Omental fat pad (tissue), 4 donors: ENCODE data around the gene SV2B. TPM values are rescaled to one million over a fixed set of nuclear protein-coding genes. Genes with fewer than 3 reads are reported as not detected.

Experiments
- ATAC-seq: fragments of 150-250 bp; one replicate; pipeline ENCODE4 v1.9.1; 2016; ENCODE audit warnings: mild to moderate bottlenecking, moderate library complexity; ENCODE audit not compliant: low FRiP score
- DNase-seq: peaks from one replicate; pipeline ENCODE4 v3.0.0-alpha.2; 2019; ENCODE audit warnings: low spot score
- CTCF ChIP-seq, 3 donors: fragments of 450-650 bp; IDR thresholded peaks; one replicate each; pipeline ENCODE4 v1.5.1; 2016 to 2017; ENCODE audit warnings: antibody characterized with exemption in 3 of 3, mild to moderate bottlenecking in 3 of 3, moderate library complexity in 2 of 3
- total RNA-seq, 4 donors: library from RNA; depleted of rRNA; stranded (reverse); fragments of >200 nt; gene quantifications; one replicate each; pipeline ENCODE4 v1.1.0, GENCODE V29; 2016

SV2B gene
- total RNA-seq, 4 donors from 2014 or later: 1.3 to 9.6 (median 4.2) TPM

GRCh38 chr15:91125162-91125561 lies 25.1 kb downstream of the SV2B start:
- no peak for TF ChIP-seq CTCF (IDR thresholded peaks at IDR 0.05)
- ATAC-seq (no peak), DNase-seq (no peak)

GRCh38 chr15:91126080-91126479 lies 26.0 kb downstream of the SV2B start:
- DNase-seq: no peak
- TF ChIP-seq CTCF (IDR thresholded peaks at IDR 0.05): no peak

GRCh38 chr15:91127236-91127955 lies 27.3 kb downstream of the SV2B start:
- ATAC-seq (no peak), DNase-seq (no peak)
- no peak for TF ChIP-seq CTCF (IDR thresholded peaks at IDR 0.05)

More at GRCh38 chr15:91126080-91126479, 26.0 kb downstream of the SV2B start:
- ATAC-seq: peak; percentile 57

GRCh38 chr15:91128016-91128415 lies 28.0 kb downstream of the SV2B start:
- DNase-seq: no peak
- TF ChIP-seq CTCF (IDR thresholded peaks at IDR 0.05): no peak
- ATAC-seq: no peak

GRCh38 chr15:91129436-91129835 lies 29.4 kb downstream of the SV2B start:
- no peak for TF ChIP-seq CTCF (IDR thresholded peaks at IDR 0.05)
- DNase-seq: no peak
- ATAC-seq: no peak

GRCh38 chr15:91132079-91132478 lies 32.0 kb downstream of the SV2B start:
- no peak for TF ChIP-seq CTCF (IDR thresholded peaks at IDR 0.05)
- ATAC-seq: no peak
- DNase-seq: no peak

GRCh38 chr15:91133511-91133910 lies 33.5 kb downstream of the SV2B start:
- DNase-seq (no peak), ATAC-seq (no peak)
- TF ChIP-seq CTCF (IDR thresholded peaks at IDR 0.05): no peak
